Activated gamma-delta T cell treated with anti-CD3 and anti-CD28 coated beads, Interleukin-2, amount 50 U/mL, for 16 hours (primary cell): ENCODE results near the gene MYADML2.
"Not testable (repeated sequence)": the region's sequence is repeated elsewhere in the genome, so short reads cannot be mapped to it uniquely, and the experiment has no call there.

Experiments
- DNase-seq: peaks from one replicate; pipeline ENCODE4 v3.0.0-alpha.2; 2020; ENCODE audit warnings: low read depth

Gene MYADML2

DNA sequence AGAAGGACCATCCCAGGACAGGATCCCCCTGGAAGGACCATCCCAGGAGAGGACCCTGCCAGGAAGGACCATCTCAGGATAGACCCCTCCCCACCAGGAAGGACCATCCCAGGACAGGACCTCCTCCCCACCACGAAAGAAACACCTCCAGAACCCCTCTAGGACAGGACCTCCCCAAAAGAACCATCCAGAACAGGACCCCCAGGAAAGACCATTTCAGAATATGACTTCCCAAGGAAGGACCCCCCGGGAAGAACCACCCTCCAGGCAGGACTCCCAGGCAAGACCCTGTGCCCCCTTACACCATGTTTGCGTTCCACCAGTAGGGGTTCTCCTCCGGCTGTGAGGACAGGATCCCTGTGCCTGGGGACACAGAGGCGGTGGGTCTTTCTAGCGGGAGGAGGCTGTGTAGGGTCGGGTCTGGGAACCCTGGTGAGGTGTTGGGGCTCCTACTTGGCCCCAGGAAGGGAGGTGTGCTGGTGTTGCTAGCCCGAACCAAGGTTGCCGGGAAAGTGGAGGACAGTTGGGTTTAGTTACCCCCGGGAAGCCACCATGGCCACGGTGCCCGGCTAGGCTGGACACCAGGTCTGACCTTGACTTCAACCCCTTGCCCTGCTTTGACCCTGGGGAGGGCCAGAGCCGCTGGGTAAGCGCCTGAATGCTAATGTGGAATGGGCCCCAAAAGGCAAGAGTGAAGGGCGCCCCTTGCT is 11.8 kb upstream of the MYADML2 start:
- DNase-seq = no peak

GRCh38 chr17:81957691-81958432 is 10.8 kb upstream of the MYADML2 start:
- no peak for DNase-seq

- no peak for DNase-seq
Observed at GRCh38 chr17:81956607-81957589, 9.9 kb upstream of the MYADML2 start.

GRCh38 chr17:81955756-81956544 is 8.9 kb upstream of the MYADML2 start:
- no peak for DNase-seq

DNA sequence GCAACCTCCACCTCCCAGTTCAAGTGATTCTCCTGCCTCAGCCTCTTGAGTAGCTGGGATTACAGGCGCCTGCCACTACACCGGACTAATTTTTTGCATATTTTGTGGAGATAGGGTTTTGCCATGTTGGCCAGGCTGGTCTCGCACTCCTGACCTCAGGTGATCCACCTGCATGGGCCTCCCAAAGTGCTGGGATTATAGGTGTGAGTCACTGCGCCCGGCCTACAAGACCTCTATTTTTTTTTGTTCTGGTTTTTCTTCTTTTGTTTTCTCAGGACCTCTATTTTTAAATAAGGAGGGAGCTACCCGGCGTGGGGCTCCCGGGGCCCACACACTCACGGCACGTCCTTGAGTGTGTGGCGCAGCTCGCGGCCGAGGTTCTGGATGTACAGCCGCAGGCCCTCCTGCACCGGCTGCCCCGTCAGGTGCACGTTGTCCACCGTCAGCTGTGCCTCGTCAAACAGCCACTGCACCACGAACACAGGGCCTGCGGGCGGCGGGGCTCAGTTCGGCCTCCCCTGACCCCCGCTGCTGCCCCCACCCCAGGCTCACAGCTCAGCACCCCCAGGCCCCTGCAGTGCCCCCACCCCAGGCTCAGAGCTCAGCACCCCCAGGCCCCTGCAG is 8.1 kb upstream of the MYADML2 start:
- DNase-seq = no peak

GRCh38 chr17:81954131-81955057 is 7.4 kb upstream of the MYADML2 start:
- DNase-seq = no peak

DNA sequence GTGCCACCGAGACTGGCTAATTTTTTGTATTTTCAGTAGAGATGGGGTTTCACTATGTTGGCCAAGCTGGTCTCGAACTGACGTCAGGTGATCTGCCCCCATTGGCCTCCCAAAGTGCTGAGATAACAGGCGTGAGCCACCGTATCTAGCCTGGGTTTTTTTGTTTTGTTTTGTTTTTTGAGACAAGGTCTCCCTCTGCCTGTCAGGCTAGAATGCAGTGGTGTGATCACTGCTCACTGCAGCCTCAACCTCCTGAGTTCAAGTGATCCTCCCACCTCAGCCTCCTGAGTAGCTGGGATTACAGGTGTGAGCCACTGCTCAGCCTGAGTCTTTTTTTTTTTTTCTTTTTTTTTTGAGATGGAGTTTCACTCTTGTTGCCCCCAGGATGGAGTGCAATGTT is 6.4 kb upstream of the MYADML2 start:
- DNase-seq = not testable (repeated sequence)

GRCh38 chr17:81952792-81953228 is 5.8 kb upstream of the MYADML2 start:
- no peak for DNase-seq

DNA sequence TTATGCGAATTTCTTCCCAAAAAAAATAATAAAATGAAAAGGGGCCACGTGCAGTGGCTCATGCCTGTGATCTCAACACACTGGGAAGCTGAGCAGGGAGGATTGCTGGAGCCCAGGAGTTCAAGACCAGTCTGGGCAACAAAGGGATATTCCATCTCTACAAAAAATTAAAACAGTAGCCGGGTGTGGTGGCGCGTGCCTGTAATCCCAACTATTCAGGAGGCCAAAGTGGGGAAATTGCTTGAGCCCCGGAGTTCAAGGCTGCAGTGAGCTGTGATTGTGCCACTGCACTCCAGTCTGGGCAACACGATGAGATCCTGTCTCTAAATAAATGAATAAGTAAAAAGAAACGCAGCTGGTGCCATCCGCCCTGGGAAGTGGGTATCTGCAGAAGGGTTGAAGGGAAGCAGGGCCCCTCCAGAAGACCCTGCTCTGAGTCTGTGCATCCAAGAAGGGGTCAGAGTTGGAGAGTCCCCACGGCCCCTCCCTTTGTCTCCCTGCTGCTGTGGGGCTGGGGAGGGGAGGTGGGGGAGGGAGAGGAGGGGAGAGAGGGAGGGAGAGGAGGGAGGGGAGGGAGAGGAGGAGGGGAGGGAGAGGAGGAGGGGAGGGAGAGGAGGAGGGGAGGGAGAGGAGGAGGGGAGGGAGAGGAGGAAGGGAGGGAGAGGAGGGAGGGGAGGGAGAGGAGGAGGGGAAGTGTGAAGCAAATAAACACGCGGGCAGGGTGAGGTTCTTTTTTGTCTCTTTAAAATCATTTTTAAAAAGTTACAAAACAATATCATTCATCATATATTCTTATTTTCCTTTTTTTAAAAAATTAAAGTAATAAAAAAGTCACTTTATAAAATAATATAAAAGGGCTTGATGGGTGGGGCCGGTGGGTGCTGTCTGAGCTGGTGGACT is 5.0 kb upstream of the MYADML2 start:
- no peak for DNase-seq

GRCh38 chr17:81950501-81950900 is 3.5 kb upstream of the MYADML2 start:
- no peak for DNase-seq

GRCh38 chr17:81948635-81949378 is 1.8 kb upstream of the MYADML2 start:
- DNase-seq = no peak

GRCh38 chr17:81944858-81945257 is 2.2 kb downstream of the MYADML2 start:
- DNase-seq = no peak

GRCh38 chr17:81942167-81942553 is 4.9 kb downstream of the MYADML2 start:
- DNase-seq = no peak

GRCh38 chr17:81941484-81942166 is 5.4 kb downstream of the MYADML2 start:
- no peak for DNase-seq

DNA sequence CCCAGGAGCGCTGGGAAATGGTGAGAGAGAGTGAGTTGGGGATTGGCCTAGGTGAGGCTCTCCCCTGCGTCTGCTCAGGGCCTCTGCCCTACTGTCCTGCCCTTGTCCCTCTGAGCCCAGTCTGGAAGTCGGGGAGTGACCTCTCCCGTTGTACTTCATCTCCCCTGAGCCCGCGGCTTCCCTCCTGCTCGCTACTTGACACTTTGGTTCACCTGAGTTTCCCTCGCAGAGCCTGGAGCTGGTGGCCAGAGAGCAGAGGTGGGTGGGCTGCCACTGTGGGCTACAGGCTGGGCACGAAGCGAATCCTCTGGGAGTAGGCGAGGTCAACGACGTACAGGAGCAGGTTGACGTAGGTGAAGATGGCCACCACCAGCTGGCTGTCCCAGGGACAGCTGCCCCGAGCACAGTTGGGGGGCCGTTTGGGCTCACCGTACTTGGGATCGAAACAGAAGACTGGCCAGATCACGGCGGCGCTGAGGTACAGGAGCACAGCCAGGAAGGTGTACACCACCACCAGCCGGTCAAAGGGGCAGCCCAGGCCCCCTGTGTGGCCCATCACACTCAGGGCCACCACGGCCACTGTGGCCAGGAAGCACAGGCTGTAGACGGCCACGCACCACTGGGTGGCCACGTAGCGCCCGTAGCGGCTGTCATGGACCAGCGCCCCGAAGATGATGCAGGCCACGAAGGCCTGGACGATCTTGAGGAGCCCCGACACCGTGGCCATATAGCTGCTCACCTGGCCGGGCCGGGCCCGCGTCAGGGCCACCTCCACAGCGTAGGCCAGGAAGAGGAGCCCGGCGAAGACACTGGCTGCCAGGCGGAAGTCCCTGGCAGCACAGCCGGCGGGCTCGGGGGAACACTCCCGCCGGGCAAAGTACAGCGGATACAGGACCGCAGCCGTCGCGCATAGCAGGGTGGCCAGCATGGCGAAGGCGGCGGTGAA is 6.2 kb downstream of the MYADML2 start:
- no peak for DNase-seq

DNA sequence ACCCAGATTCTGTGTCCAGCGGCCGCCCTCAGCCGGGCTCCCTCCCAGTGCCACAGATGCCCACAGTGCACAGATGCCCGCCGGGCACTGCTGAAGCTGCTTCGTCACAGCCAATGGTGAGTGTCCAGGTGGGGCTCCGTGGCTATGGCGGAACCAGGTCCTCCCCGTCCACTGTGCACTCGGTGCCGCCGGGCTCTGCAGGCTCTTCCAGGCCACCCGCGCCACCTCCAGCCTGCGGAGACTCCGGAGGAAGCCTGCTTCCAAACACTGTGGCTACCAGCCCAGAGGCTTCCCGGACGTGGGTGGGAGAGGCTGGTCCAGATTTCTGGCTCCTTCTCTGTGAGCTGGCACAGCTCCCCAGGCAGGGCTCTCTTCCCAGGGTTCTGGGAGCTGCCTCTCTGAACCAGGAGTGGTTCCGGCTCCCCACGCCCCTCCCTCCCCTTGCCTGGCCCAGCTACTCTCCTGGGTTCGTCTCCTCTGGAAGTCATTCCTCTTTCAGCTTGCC is 7.1 kb downstream of the MYADML2 start:
- no peak for DNase-seq
